NCI-H510A treated with DMSO at 0.1 percent for 48 hours (cell line): ENCODE measurements around the gene DHRS4L2.
"Not testable (repeated sequence)": the region's sequence is repeated elsewhere in the genome, so short reads cannot be mapped to it uniquely, and the experiment has no call there.

ENCODE experiments used
- DNase-seq: peaks from one replicate; lab custom pipeline; 2025; lab: John Stamatoyannopoulos, UW

Gene DHRS4L2

DNA sequence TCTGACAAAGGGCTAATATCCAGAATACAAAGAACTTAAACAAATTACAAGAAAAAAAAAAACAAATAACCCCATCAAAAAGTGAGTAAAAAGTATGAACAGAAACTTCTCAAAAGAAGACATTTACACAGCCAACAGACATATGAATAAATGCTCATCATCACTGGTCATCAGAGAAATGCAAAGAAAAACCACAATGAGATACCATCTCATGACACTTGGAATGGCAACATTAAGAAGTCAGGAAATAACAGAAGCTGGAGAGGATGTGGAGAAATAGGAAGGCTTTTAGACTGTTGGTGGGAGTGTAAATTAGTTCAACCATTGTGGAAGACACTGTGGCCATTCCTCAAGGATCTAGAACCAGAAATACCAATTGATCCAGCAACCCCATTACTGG is 30.2 kb downstream of the DHRS4L2 start:
- not testable (repeated sequence) for DNase-seq

- DNase-seq: not testable (repeated sequence)
Observed at GRCh38 chr14:24019944-24020343, 31.2 kb downstream of the DHRS4L2 start.

DNA sequence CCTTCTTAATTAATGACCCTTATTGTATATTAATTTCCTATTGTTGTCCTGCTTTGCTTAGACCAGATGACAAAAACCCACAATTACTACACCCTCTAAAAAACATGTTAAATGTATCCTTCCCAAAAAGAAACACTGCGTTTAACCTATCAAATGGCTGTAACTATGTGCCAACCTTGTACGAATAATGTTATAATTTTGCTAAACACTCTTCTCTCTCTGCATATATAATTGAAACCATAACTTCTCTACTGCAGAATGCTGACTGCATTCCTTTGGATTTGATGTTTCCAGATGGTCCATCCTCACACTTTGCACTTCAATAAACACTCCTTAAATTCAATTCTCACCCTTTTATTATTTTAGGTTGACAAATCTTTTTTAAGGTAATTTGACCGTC is 31.8 kb downstream of the DHRS4L2 start:
- not testable (repeated sequence) for DNase-seq

DNA sequence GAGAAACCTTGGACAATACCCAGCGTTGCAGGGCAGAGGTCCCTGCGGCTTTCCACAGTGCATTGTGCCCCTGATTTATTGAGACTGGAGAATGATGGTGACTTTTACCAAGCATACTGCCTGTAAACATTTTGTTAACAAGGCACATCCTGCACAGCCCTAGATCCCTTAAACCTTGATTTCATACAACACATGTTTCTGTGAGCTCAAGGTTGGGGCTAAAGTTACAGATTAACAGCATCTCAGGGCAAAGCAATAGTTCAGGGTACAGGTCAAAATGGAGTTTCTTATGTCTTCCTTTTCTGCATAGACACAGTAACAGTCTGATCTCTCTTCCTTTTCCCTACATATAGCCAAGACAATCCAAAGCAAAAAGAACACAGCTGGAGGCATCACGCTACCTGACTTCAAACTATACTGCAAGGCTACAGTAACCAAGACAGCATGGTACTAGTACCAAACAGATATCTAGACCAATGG is 36.2 kb downstream of the DHRS4L2 start:
- DNase-seq: not testable (repeated sequence)

DNA sequence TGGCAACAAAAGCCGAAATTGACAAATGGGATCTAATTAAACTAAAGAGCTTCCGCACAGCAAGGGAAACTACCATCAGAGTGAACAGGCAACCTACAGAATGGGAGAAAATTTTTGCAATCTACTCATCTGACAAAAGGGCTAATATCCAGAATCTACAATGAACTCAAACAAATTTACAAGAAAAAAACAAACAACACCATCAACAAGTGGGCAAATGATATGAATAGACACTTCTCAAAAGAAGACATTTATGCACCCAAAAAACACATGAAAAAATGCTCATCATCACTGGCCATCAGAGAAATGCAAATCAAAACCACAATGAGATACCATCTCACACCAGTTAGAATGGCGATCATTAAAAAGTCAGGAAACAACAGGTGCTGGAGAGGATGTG is 41.0 kb downstream of the DHRS4L2 start:
- DNase-seq: not testable (repeated sequence)

- not testable (repeated sequence) for DNase-seq
Observed at GRCh38 chr14:24031331-24031730, 42.6 kb downstream of the DHRS4L2 start.

DNA sequence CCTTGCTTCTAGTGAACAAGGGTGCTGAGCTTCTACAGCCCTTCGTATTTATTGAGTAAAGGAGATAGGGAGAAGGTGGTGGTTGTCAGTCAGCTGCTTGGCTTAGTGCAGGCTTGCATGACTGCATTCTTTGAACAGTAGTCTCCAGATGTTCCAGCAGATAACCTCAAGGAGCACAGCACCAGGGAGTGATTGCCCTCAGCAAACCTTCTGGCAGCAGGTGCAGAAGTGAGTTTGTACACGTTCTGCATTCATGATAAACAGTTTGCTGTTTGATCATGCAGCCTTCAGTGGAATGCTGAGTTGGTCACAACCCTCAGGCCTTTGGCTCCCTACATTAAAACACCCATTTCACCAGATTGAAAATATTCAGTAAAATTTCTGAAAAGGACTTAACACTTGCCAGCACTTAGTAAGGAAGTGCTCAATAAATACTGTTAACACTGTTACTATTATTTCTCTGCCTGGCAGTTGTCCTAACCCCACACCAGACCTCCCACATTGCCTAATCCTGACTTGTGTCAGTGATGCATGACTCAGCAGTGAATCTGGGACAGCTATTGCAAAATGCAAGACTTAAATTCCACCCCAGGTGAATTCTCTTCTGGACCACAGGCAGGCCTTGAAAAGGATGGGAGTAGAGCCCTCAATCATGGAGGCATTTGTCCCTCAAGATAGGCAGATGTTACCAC is 44.1 kb downstream of the DHRS4L2 start:
- no peak for DNase-seq

- DNase-seq: not testable (repeated sequence)
Observed at GRCh38 chr14:24035769-24036168, 47.0 kb downstream of the DHRS4L2 start.

- DNase-seq: peak; percentile 84
Observed at GRCh38 chr14:24036169-24036962, 47.6 kb downstream of the DHRS4L2 start.

DNA sequence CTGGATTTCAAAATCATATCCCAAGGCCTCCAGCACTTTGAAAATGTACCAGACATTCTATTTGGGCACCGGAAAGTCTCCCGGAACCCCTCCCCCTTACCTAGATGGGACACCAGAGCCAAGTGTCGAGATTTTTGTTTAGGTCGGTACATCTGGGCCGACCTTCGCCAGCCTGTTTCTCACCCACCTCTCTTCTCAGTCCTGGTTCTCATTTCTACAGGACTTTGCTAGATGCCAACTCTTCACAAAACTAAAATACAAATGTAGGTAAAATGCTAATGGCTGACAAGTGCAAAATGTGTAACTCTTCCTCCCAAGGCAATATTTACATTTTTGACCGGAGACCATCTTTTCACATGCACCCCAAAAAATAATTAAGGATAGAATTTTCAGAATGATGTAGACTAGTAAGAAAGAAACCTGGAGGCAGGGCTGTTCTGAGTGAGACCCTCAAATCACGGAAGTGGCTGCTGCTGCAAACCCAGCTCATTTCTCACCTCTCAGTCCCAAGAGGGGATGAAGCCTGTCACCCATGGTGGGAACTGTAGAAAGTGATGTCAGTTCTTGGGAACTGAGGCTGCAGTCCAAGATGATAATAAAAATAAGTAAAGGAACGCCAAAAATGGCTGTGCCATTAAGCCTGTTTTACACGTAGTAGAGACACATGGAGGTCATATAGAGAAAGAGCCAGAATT is 48.4 kb downstream of the DHRS4L2 start:
- DNase-seq: not testable (repeated sequence)

DNA sequence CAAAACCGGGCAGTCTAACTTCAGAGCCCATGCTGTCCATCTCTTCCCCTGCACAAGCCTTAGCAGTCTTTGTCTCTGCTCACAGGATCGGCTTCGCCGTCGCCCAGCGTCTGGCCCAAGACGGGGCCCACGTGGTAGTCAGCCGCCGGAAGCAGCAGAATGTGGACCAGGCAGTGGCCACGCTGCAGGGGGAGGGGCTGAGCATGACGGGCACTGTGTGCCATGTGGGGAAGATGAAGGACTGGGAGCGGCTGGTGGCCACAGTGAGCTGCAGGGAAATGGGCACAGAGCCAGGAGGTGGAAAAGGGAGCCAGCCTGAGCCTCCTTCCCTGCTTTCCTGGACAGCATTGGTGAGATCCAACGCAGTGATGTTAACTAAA is 48.9 kb downstream of the DHRS4L2 start:
- DNase-seq: no peak

- DNase-seq: no peak
Observed at GRCh38 chr14:24038686-24039085, 50.0 kb downstream of the DHRS4L2 start.

DNA sequence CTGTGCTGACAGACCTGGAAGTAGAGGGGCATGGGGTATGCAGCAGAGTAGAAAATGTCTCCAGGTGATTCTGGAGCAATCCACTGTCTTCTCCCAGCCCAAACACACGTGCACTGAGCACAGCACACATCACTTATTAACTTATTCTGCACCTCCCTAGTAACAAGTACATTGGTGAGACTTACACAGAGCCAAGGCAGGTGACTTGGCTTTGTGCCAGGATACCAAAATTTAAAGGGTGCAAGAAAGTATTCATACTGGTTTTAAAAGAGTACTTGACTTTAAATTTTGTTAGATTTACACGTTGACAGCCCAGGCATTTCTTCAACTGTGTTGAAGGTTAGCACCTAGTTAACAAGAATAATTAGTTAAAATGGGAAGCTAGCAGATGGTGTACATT is 52.0 kb downstream of the DHRS4L2 start:
- DNase-seq: no peak

DNA sequence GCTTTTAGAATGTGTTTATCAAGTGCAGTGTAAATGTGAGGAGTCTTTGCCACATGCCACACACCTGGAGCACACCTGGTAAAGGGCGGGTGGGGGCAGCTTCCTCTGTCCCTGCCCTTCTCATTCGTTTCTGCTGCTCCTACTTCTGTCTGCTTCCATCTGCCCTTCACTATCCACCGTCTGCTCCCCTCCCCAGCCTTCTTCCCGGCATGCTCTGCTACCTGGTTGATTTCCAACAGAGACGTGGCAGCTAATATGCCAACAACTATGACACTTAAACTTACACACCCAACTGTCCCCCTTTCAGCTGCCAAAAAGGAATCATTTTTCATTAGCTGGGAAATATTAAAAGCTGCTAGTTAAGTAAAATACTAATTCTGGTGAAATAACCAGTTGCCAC is 54.0 kb downstream of the DHRS4L2 start:
- DNase-seq: peak; percentile 38

- not testable (repeated sequence) for DNase-seq
Observed at GRCh38 chr14:24049002-24049401, 60.3 kb downstream of the DHRS4L2 start.

DNA sequence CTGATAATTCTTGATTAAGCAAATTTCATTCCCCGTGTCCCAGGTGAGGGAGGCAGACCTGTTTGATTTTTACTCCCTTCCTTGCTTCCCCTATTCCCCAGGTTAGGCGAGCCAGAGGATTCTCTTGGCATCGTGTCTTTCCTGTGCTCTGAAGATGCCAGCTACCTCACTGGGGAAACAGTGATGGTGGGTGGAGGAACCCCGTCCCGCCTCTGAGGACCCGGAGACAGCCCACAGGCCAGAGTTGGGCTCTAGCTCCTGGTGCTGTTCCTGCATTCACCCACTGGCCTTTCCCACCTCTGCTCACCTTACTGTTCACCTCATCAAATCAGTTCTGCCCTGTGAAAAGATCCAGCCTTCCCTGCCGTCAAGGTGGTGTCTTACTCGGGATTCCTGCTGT is 62.0 kb downstream of the DHRS4L2 start:
- not testable (repeated sequence) for DNase-seq

- no peak for DNase-seq
Observed at GRCh38 chr14:24051176-24051788, 62.6 kb downstream of the DHRS4L2 start.

GRCh38 chr14:24051789-24052655 is 63.3 kb downstream of the DHRS4L2 start, which contains the start of gene CARMIL3:
TSS of gene CARMIL3 (plus strand) at chr14:24052009. CDS start at chr14:24052154, 145 bp downstream.
- DNase-seq: peak; percentile 60

DNA sequence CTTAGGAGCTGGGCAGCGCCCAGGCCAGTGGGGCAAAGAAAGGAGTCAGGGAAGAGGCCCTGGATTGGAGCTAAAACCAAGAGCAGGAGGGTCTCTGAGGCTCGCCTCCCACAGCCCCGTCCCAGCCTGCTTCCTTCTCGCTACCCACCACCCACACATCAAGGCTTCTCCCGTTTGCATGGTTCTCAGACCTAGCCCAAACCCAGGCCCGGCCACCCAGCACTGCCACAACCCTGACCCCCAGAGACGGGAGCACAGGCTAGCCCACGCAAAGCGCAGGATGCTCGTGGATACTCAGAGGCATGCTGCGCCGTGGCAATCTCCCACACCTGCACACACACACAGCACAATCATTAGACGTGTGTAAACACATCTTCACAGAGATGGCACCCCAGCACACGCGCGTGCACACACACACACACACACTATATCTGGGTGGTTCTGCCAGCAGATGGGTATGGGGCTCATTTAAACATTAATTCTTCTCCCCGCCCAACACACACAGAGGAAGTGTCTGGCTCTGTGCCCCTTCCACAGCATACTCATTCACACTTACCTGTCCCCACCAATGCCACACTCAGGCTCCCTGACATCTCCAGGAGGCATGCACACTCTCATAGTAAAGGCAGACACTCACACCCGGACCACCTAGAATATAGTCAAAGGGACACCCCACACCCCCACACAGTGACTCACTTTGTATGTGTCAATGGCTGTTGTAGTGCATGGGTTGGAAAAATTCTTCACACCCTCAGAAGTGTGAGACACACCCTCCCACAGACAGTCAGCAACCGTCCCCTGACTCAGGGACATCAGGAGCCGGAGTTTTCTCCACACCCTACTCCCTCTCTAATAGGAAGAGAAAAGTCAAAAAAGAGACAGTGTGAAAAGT is 64.2 kb downstream of the DHRS4L2 start:
- no peak for DNase-seq
